GM18909 (cell line): ENCODE results near the gene TUBGCP5.

Experiments used
- ATAC-seq: cut with Tn5 transposase; IDR thresholded peaks from one replicate; pipeline ENCODE4 v1.9.1; 2021; ENCODE audit warnings: mild to moderate bottlenecking; ENCODE audit not compliant: unreplicated experiment, poor library complexity

The TUBGCP5 gene

GRCh38 chr15:22980189-22981050 lies 58.9 kb downstream of the TUBGCP5 start, which contains the start of gene CYFIP1:
Gene CYFIP1, minus strand, starts transcription at chr15:22980368. Its CDS starts 33,083 bp downstream, at chr15:22947285.
- ATAC-seq: peak; percentile 59

DNA sequence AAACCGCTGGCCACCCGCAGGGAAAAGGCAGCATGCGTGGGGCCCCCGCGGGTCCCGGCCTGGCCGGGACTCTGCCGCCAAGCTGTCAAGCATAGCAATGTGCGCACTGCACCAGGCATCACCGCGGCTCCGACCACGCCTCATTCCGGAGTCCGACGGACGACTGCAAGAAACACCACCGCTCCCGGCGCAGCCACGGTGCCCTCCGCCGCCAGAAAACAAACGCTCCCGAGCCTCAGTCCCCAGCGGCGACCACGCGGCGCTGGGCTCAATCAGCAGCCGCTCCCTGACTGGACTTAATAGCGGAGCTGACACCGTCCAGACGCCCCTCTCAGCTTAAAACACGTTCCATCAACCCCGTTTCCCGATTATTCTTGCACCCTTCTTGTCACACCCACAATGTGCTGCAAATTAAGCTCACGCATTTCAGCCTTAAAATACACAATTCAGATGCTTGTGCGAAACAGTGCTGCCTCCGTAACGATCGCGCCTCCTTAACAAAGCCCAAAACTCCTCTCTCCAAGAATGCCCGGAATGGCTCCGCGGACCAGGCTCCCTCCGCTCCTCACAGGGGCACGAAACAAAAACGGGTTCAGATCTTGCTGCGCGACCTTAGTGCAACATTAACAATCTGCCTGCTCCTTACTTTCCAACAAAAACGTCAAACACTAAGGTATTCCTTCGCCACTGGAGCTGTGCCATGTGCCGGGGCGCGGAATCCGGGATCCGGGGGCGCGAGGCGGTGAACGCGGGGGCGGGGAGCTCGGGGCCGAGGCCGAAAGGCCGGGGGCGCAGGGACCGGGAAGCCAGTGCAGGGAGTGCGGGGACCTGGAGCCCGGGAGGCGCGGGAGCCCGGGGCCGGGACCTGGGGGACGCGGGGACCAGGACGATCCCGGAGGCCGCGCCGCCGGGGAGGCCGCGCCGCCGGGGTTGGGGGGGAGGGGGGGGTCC lies 59.9 kb downstream of the TUBGCP5 start:
- peak; percentile 58 for ATAC-seq

GRCh38 chr15:22978691-22979237 lies 60.6 kb downstream of the TUBGCP5 start:
- peak; percentile 52 for ATAC-seq

GRCh38 chr15:22974745-22975144 lies 64.6 kb downstream of the TUBGCP5 start:
- ATAC-seq: no peak

DNA sequence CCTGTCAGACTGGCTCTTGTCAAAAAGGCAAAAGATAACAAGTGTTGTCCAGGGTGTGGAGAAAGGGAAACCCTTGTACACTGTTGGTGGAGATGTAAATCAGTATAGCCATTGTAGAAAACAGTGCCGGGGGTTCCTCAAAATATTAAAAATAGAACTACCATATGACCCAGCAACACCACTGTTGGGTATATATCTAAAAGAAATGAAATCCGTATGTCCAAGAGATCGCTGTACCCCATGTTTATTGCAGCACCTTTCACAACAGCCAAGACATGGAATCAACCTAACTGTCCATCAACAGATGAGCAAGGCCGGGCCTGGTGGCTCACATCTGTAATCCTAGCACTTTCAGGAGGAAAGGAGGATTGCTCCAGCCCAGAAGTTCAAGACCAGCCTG lies 65.4 kb downstream of the TUBGCP5 start:
- no peak for ATAC-seq

DNA sequence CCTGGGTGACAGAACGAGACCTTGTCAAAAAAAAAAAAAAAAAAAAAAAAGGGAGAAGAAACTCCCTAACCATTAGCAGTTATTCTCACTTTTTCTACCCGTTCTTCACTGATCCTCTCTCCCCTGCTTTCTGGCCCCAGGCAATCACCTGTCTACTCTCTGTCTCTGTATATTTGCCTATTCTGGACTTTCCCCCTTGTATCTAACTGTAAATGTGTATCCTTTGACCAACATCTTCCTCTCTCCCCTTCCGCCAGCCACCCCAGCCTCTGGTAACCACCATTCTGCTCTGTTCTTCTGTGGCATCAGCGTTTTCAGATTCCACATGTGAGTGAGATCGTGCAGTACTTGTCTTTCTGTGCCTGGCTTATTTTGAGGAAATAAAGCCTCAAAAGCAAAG lies 66.1 kb downstream of the TUBGCP5 start:
- ATAC-seq: peak; percentile 62

- no peak for ATAC-seq
Measured at GRCh38 chr15:22969489-22969888, 69.9 kb downstream of the TUBGCP5 start.

- no peak for ATAC-seq
Measured at GRCh38 chr15:22968366-22968765, 71.0 kb downstream of the TUBGCP5 start.

- no peak for ATAC-seq
Measured at GRCh38 chr15:22967084-22967770, 72.1 kb downstream of the TUBGCP5 start.

- ATAC-seq: no peak
Measured at GRCh38 chr15:22966321-22967083, 72.9 kb downstream of the TUBGCP5 start.

DNA sequence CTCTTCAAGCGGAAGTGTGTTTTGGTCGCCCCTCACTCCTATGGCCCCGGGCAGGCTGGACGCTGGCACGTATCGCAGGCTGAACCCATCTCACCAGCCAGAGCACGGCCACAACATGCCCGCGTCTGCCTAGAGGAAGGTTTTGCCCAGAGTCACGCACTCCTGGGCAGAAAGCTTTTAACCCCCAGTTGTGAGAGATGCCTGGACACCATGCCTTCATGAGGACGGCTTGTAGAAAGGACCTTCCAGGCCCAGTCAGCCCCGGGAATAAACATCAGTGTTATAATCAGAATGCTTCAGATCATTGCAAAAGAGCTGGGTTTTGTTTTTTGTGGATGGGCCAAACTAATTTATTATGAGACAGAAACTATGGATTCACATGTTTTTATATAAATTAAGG lies 75.7 kb downstream of the TUBGCP5 start:
- no peak for ATAC-seq

- ATAC-seq: no peak
Measured at GRCh38 chr15:22962611-22963010, 76.8 kb downstream of the TUBGCP5 start.

- no peak for ATAC-seq
Measured at GRCh38 chr15:22961762-22962161, 77.6 kb downstream of the TUBGCP5 start.

GRCh38 chr15:22960556-22960955 lies 78.8 kb downstream of the TUBGCP5 start:
- no peak for ATAC-seq

GRCh38 chr15:22960126-22960525 lies 79.2 kb downstream of the TUBGCP5 start:
- ATAC-seq: no peak

DNA sequence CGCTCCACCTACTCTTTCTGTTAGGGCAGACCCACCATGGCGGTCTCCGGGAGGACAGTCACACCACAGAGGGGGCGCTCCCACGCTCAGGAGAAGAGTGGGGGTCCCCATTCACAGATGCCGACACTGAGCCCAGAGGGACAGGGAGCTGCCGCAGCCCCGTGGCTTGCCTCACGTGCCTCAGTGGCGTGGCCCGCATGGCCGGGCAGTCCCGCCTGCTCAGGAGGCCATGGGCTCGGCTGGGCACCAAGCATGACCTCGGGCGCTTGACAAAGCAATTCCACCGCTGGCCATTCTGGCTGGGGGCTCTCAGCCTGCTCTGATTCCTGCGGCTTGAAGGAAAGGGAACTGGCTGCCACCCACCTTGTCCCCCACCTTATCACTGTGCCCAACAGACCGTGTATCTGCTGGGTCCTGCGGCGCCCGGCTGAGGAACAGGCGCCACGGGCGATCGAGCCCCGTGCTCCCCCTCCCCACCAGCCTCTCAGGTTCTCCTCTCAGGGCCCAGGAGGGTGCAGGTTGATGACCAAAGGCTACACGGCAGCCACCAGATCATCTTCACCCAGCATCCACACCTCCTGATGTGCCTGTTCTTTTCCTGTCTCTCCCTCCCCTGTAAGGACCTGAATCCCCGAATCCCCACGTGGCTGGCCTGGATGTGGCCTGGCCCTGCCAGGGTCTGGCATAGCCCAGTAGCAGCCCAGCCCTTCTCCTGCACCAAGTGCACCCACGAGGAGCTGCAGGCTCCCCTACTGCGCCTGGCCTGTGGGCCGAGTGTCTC lies 79.9 kb downstream of the TUBGCP5 start:
- ATAC-seq: no peak

DNA sequence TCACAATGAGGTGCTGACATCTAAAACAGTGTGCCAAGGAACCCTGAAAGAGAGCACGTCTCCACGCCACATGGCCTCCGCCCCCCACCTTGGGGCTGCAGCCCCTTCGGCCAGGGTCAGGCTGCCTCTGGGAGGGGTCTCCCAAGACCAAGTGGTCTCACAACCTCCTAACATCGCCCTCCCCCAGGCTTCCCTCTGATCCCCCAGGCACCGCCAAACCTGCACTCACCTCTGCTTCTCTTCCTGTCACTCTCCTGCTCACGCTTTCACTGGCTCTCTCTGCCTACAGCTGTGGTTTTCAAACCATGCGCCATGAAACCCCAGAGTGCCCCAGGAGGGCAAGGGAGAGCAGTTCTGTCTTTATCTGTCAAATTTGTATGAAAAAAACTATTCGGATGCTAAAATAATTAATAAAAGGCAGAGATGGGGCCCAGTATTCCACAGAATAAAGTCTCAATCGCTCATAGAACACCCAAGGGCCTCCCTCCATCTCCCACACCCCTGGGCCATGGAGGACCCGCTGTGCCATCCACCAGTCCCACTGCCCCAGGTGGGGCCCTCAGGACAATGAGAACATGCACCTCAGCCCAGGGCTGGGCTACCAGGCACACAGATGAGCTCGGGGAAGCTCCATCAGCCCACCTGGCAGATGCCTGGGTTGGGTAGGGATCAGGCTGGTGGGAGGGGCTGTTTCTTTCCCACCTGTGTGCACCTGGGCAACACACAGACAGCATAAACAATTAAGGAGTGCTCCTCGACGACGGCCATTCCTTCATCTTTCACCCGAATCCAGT lies 80.7 kb downstream of the TUBGCP5 start:
- peak; percentile 58 for ATAC-seq

GRCh38 chr15:22956978-22957260 lies 82.5 kb downstream of the TUBGCP5 start:
- ATAC-seq: no peak
